ENCODE results near the gene PAFAH1B1.

DNA sequence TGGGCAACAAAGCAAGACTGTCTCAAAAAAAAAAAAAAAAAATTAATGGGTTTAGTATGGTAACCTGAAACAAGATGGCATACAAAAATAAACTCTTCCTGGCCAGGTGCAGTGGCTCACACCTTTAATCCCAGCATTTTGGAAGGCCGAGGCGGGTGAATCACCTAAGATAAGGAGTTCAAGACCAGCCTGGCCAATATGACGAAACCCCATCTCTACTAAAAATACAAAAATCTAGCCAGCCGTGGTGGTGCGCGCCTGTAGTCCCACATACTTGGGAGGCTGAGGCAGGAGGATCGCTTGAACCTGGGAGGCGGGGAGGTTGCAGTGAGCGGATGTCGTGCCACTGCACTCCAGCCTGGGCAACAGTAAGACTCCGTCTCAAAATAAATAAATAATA is 55.7 kb downstream of the PAFAH1B1 start:
- TF ChIP-seq, protein P1, sequence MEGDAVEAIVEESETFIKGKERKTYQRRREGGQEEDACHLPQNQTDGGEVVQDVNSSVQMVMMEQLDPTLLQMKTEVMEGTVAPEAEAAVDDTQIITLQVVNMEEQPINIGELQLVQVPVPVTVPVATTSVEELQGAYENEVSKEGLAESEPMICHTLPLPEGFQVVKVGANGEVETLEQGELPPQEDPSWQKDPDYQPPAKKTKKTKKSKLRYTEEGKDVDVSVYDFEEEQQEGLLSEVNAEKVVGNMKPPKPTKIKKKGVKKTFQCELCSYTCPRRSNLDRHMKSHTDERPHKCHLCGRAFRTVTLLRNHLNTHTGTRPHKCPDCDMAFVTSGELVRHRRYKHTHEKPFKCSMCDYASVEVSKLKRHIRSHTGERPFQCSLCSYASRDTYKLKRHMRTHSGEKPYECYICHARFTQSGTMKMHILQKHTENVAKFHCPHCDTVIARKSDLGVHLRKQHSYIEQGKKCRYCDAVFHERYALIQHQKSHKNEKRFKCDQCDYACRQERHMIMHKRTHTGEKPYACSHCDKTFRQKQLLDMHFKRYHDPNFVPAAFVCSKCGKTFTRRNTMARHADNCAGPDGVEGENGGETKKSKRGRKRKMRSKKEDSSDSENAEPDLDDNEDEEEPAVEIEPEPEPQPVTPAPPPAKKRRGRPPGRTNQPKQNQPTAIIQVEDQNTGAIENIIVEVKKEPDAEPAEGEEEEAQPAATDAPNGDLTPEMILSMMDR (conservative IDR thresholded peaks at IDR 0.05; ENCODE audit: low read depth, low read length): no peak
- TF ChIP-seq EZH2 (IDR thresholded peaks at IDR 0.05; ENCODE audit: low read length, unreplicated experiment) (no peak), EZH2phosphoT487 (IDR thresholded peaks at IDR 0.05; ENCODE audit: borderline replicate concordance, low read length) (no peak)

Data from PC-3 (cell line).